GM12878 (cell line): Measurements from ENCODE around the gene AKAP11. TPM values are rescaled to one million over a fixed set of nuclear protein-coding genes. Genes with fewer than 3 reads are reported as not detected.

ENCODE experiments used
- ATAC-seq: fragments of 200-7000 bp; cut with Tn5 transposase; 3 replicates; pipeline ENCODE4 v1.9.1; 2020; ENCODE audit warnings: mild to moderate bottlenecking, moderate library complexity
- BruUV-seq: library from RNA; stranded (reverse); fragments of 400-500 nt; replicated peaks from 2 replicates; lab custom pipeline; 2021; lab: Mats Ljungman, UMichigan
- CTCF ChIA-PET: fragments of 300-600 bp; sonication (Branson Sonifier 250); formaldehyde crosslinking; extraction: SDS; loops from one replicate; lab custom pipeline; 2021; ENCODE audit warnings: inconsistent platforms; lab: Yijun Ruan, JAX
- POLR2A ChIA-PET: fragments of 350-600 bp; formaldehyde crosslinking; extraction: SDS; loops from one replicate; lab custom pipeline; 2021; ENCODE audit warnings: inconsistent platforms; lab: Charles Lee
- RAD21 ChIA-PET: fragments of 300-600 bp; sonication (Branson Sonifier 250); formaldehyde crosslinking; loops from one replicate; lab custom pipeline; 2023; ENCODE audit warnings: antibody characterized with exemption; ENCODE audit not compliant: unreplicated experiment; lab: Charles Lee
- SMC1A ChIA-PET: fragments of 300-600 bp; sonication (Branson Sonifier 250); formaldehyde crosslinking; loops from one replicate; lab custom pipeline; 2023; ENCODE audit not compliant: unreplicated experiment, uncharacterized antibody; lab: Charles Lee
- DNase-seq: peaks from one replicate; pipeline ENCODE4 v3.0.0-alpha.2; 2011; ENCODE audit warnings: low read depth, low spot score
- FAIRE-seq: peaks from 3 replicates; lab custom pipeline; 2011; peaks lifted over from hg19 to GRCh38; lab: Jason Lieb, UNC
- H2AFZ ChIP-seq: 2 replicates; pipeline ENCODE4 v1.6.0; 2011; ENCODE audit warnings: low read depth, low read length, control low read depth; ENCODE audit not compliant: control insufficient read depth
- H3K27ac ChIP-seq: 2 replicates; pipeline ENCODE4 v1.5.1; 2011; ENCODE audit warnings: control low read depth; ENCODE audit not compliant: control insufficient read depth, insufficient read depth
- H3K27me3 ChIP-seq, 2 experiments: replicated peaks in 1 of 2; 2 replicates each; pipeline versions ENCODE4 v1.6.0 to v1.6.1; 2011; ENCODE audit warnings: low read length in 1 of 2; ENCODE audit not compliant: control insufficient read depth in 2 of 2, insufficient read depth in 2 of 2
- H3K36me3 ChIP-seq, 2 experiments: 2 replicates each; pipeline ENCODE4 v1.5.1; 2011; ENCODE audit warnings: low read length in 1 of 2; ENCODE audit not compliant: control insufficient read depth in 2 of 2, insufficient read depth in 2 of 2
- H3K4me1 ChIP-seq: 2 replicates; pipeline ENCODE4 v1.6.1; 2011; ENCODE audit warnings: mild to moderate bottlenecking, low read length, moderate library complexity, mixed read lengths; ENCODE audit not compliant: control insufficient read depth, insufficient read depth
- H3K4me2 ChIP-seq: 2 replicates; pipeline ENCODE4 v1.6.0; 2011; ENCODE audit warnings: control low read depth; ENCODE audit not compliant: control insufficient read depth, insufficient read depth
- H3K4me3 ChIP-seq: fragments of 200-600 bp; sonication (generic); 2 replicates; pipeline ENCODE4 v1.5.1; 2016
- H3K79me2 ChIP-seq: 2 replicates; pipeline ENCODE4 v1.6.0; 2011; ENCODE audit warnings: low read length; ENCODE audit not compliant: control insufficient read depth, insufficient read depth
- H3K9ac ChIP-seq: 2 replicates; pipeline ENCODE4 v1.8.0; 2011; ENCODE audit warnings: low read length, control low read depth, mixed read lengths; ENCODE audit not compliant: control insufficient read depth, insufficient read depth
- H3K9me3 ChIP-seq: replicated peaks from 3 replicates; pipeline ENCODE4 v1.5.1; 2011; ENCODE audit warnings: mild to moderate bottlenecking, low read length; ENCODE audit not compliant: control insufficient read depth, insufficient read depth
- H4K20me1 ChIP-seq: 2 replicates; pipeline ENCODE4 v1.6.0; 2011; ENCODE audit not compliant: control insufficient read depth, insufficient read depth
- BCL11A ChIP-seq: IDR thresholded peaks from 2 replicates; pipeline ENCODE4 v1.6.1; 2011; ENCODE audit warnings: low read depth, low read length
- EED ChIP-seq: sonication (generic); IDR thresholded peaks from 2 replicates; pipeline ENCODE4 v1.6.1; 2016; ENCODE audit warnings: antibody characterized with exemption, low read depth
- EP300 ChIP-seq, 2 experiments: fragments of 150-350 bp in 1 of 2; IDR thresholded peaks; 2 replicates each; pipeline ENCODE4 v1.6.1; 2011 to 2012; ENCODE audit warnings: low read depth in 2 of 2, low read length in 2 of 2, borderline replicate concordance in 1 of 2, improper control_type of control experiment in 1 of 2, inconsistent platforms in 1 of 2; ENCODE audit not compliant: control insufficient read depth in 1 of 2
- FOXM1 ChIP-seq: IDR thresholded peaks from 2 replicates; pipeline ENCODE4 v1.6.1; 2012; ENCODE audit warnings: low read depth, mild to moderate bottlenecking, inconsistent platforms, low read length, moderate library complexity
- HDAC6 ChIP-seq: fragments of 200-600 bp; sonication (generic); IDR thresholded peaks from one replicate; pipeline ENCODE4 v1.8.0; 2017; ENCODE audit warnings: antibody characterized with exemption; ENCODE audit not compliant: unreplicated experiment
- IRF5 ChIP-seq: fragments of 450-650 bp; IDR thresholded peaks from 2 replicates; pipeline ENCODE4 v1.6.1; 2017; ENCODE audit warnings: borderline replicate concordance
- KAT2A ChIP-seq: conservative IDR thresholded peaks from 2 replicates; pipeline ENCODE4 v1.6.1; 2011; ENCODE audit warnings: low read depth, low read length; ENCODE audit not compliant: control insufficient read depth
- MYC ChIP-seq: IDR thresholded peaks from 2 replicates; pipeline ENCODE4 v1.6.1; 2011; ENCODE audit warnings: mild to moderate bottlenecking, low read length, moderate library complexity, inconsistent platforms; ENCODE audit not compliant: insufficient read depth, insufficient replicate concordance, insufficient read length, severe bottlenecking
- SMAD5 ChIP-seq: IDR thresholded peaks from 2 replicates; pipeline ENCODE4 v1.6.1; 2016; ENCODE audit warnings: antibody characterized with exemption, low read depth
- SREBF1 ChIP-seq: IDR thresholded peaks from 2 replicates; pipeline ENCODE4 v1.6.1; 2012; ENCODE audit warnings: mild to moderate bottlenecking, low read length
- SREBF2 ChIP-seq: IDR thresholded peaks from 2 replicates; pipeline ENCODE4 v1.6.1; 2012; ENCODE audit warnings: mild to moderate bottlenecking, low read length
- TCF3 ChIP-seq: IDR thresholded peaks from 2 replicates; pipeline ENCODE4 v1.6.1; 2012; ENCODE audit warnings: low read depth, mild to moderate bottlenecking, low read length, borderline replicate concordance; ENCODE audit not compliant: insufficient read depth
- USF1 ChIP-seq: IDR thresholded peaks from 2 replicates; pipeline ENCODE4 v1.6.1; 2011; ENCODE audit warnings: borderline replicate concordance, low read depth, mild to moderate bottlenecking, moderate library complexity, mixed read lengths, low read length; ENCODE audit not compliant: insufficient read depth; ENCODE audit errors: extremely low read length
- USF2 ChIP-seq: IDR thresholded peaks from 2 replicates; pipeline ENCODE4 v1.6.1; 2011; ENCODE audit warnings: low read depth, low read length, improper control_type of control experiment, borderline replicate concordance
- ZBED1 ChIP-seq: IDR thresholded peaks from 2 replicates; pipeline ENCODE4 v1.6.1; 2016; ENCODE audit warnings: borderline replicate concordance
- ZNF384 ChIP-seq: IDR thresholded peaks from 2 replicates; pipeline ENCODE4 v1.6.1; 2012; ENCODE audit warnings: low read depth, mild to moderate bottlenecking, low read length, improper control_type of control experiment, borderline replicate concordance
- WGBS: methylation state at CpG from one replicate; pipeline ENCODE4 v1.1.6; 2016; ENCODE audit warnings: low lambda C conversion rate; ENCODE audit not compliant: insufficient replicate concordance, insufficient coverage; ENCODE audit errors: missing lambda C conversion rate; 5-methylcytosine and 5-hydroxymethylcytosine counted together
- in situ Hi-C: fragments of 300-500 bp; cut with MboI; formaldehyde crosslinking; loops from 9 replicates; pipeline ENCODE4 v1.14.3; 2018; ENCODE audit warnings: mixed read lengths
- intact Hi-C: fragments of 100-400 bp; cut with micrococcal nuclease; formaldehyde crosslinking; loops from one replicate; pipeline ENCODE4 v1.14.2; 2022; ENCODE audit not compliant: unreplicated experiment
- polyA plus RNA-seq, 11 experiments: library from polyadenylated mRNA; depleted of rRNA in 4 of 11; unstranded in 6 of 11; stranded (reverse) in 5 of 11; fragments of >200 nt; fragmentation: Nextera tagmentation in 4 of 11; fragmentation: Illumina TruSeq in 1 of 11; extraction: Ambion mirVana in 4 of 11; extraction: Trizol in 1 of 11; gene quantifications; 1 replicate in 1 of 11; 2 replicates in 10 of 11; pipeline versions ENCODE4 v1.2.1 to v1.2.3, GENCODE V29; 2011 to 2016; ENCODE audit warnings: inconsistent platforms in 2 of 11, missing spikeins in 2 of 11, low read depth in 1 of 11
- total RNA-seq, 4 experiments: library from RNA; depleted of rRNA in 3 of 4; stranded (reverse); fragments of >200 nt in 3 of 4; fragmentation: Illumina TruSeq in 1 of 4; extraction: Trizol in 1 of 4; gene quantifications; 2 replicates each; pipeline versions ENCODE4 v1.2.1 to v1.2.3, GENCODE V29; 2013 to 2021

AKAP11 gene
- total and polyA plus RNA-seq, 10 of the 15 experiments (the other 5 are each of a cell fraction or from before 2014, with no cell fraction given), result 4.8 to 36.8 (median 17.9) TPM

- TF ChIP-seq HDAC6 (no peak), BCL11A (no peak), ZNF384 (no peak), FOXM1 (no peak), IRF5 (no peak), TCF3 (no peak), EP300 (IDR thresholded peaks at IDR 0.05; ENCODE audit: borderline replicate concordance in 1 of 2, control insufficient read depth in 1 of 2, low read depth in 2 of 2, low read length in 2 of 2) (no peak)
Measured at GRCh38 chr13:42361701-42362100, 89.7 kb downstream of the AKAP11 start (continued).

GRCh38 chr13:42363941-42364612, 92.1 kb downstream of the AKAP11 start:
- ATAC-seq (no peak; the same call in 2 of the 3 replicates), FAIRE-seq (no peak), DNase-seq (no peak)
- 97% methylated on average over 3 of the region's 3 CpGs for WGBS
- ChIA-PET SMC1A (interaction anchor here (0.7 to 2.2 kb wide), 13 partner anchors 9 to 113 kb away, joined by 3 to 9 read pairs (median 5); no protein-coding TSS in a partner anchor), RAD21 (interaction anchor here (1.3 to 1.9 kb wide), 2 partner anchors 9 to 19 kb away, joined by 4 to 7 read pairs; no protein-coding TSS in a partner anchor), POLR2A (interaction anchor here (1.0 to 1.6 kb wide), 2 partner anchors 9 to 14 kb away, joined by 3 to 5 read pairs; no protein-coding TSS in a partner anchor), CTCF (interaction anchor here (0.7 to 2.0 kb wide), 4 partner anchors 8 to 114 kb away, joined by 3 to 11 read pairs (median 8); no protein-coding TSS in a partner anchor)
- Histone ChIP-seq H3K4me1 (peaks cover 9% of the 10 kb centered on the region), H3K27me3 (no peaks in the 10 kb centered on the region), H2AFZ (peak overlapping the region; percentile 41; the same call in 1 of the 2 replicates), H3K4me3 (no peak overlapping the region), H3K36me3 (no peaks in the 10 kb centered on the region), H3K9ac (no peak overlapping the region), H3K9me3 (no peaks in the 10 kb centered on the region), H4K20me1 (no peaks in the 10 kb centered on the region), H3K79me2 (no peaks in the 10 kb centered on the region), H3K27ac (no peak overlapping the region), H3K4me2 (no peak overlapping the region)
- intact Hi-C loops (no loop called here), in situ Hi-C loops (no loop called here)
- BruUV-seq, result no TSS peak
- TF ChIP-seq USF1 (no peak), EED (no peak), KAT2A (no peak), SREBF2 (no peak), SMAD5 (no peak), USF2 (no peak), MYC (no peak), ZBED1 (no peak), SREBF1 (no peak)
